ENCODE measurements around the gene CTNNA2. TPM values are rescaled to one million over a fixed set of nuclear protein-coding genes. Genes with fewer than 3 reads are reported as not detected.

The CTNNA2 gene
- total RNA-seq (2021) = not detected in 2 replicates
- Bru-seq, nascent RNA = percentile 1 among the genes with signal in this experiment
- BruChase-seq, experiment 1, labeled RNA remaining after a 2-hour chase = percentile 1 among the genes with signal in this experiment
- percentile 0 among the genes with signal in this experiment for BruChase-seq, experiment 2, labeled RNA remaining after a 6-hour chase
- long read RNA-seq = 0 reads

DNA sequence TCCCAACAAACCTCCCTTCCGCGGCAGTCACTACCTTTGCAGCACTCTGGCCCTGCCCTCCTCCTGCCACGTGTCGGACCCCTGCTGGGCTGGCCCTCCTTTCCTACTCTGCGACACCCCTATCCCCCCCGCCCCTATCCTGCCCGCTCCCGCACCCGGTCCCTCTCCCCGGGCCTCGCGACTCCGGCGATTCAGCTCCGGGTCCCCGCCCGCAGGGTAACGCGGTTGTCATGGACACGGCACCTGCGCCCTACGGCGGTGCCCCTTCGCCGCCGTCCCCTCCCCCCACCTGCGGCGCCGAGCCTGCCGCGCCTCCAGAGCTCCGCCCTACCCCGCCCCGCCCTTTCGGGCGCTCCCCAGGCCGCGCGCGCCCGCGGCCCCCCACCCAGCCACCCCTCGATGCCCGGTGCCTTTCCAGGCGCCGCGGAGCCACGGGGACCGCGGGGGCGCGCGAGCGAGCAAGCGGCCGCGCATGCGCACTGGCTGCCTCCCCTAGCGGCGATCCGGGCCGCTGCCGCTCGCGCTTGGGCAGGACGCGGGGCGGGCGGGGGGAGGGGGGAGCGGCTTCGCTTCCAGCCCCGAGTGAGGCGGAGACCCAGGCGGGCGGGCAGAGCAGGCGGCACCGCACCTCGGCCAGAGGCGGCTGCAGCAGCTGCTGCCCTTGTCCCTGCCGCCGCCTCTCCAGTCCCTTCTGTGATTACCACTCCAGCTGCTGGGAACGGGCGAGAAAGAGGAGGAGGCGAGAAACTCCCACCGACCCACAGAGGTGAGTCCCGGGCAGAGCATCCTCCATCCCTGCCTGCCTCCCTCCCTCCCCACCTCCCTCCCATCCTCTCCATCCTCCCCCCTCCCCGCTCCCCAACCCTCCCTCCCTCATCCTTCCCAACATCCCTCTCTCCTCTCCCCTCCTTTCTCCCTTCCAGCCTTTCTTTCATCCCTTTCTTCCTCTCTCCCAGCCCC is at the start of gene CTNNA2:
Gene CTNNA2, plus strand, starts transcription at position 610 of the 960 bp plus-strand sequence.
- no peaks in the 10 kb centered on the region for H3K9me2 ChIP-seq (ENCODE audit: insufficient read depth)
- peak in 1 of 2 experiments; percentile 39 for DNase-seq
- ChIA-PET CTCF (no interaction called here), POLR2A (ENCODE audit: unreplicated experiment) (no interaction called here)
- intact Hi-C loops (cut with micrococcal nuclease; ENCODE audit: unreplicated experiment) = no loop called here
- H3K27me3 ChIP-seq (ENCODE audit: insufficient read depth, low read depth) = 0 out of 2 replicates have a peak, but pooled peaks cover 3% of the 10 kb centered on the region
- no peak within 1 kb of the TSS for H3K27ac ChIP-seq
- H3K4me1 ChIP-seq (replicated peaks; ENCODE audit: insufficient read depth) = no peaks in the 10 kb centered on the region
- H3K36me3 ChIP-seq (ENCODE audit: low read depth) = no peaks in the 10 kb centered on the region
- H2AFZ ChIP-seq = 0 out of 2 replicates have a peak within 1 kb of the TSS, but pooled peaks have one; percentile 22
- peak within 1 kb of the TSS; percentile 49; the same call in 1 of the 2 replicates for H3K4me2 ChIP-seq
- no peaks in the 10 kb centered on the region for H3K9me3 ChIP-seq (ENCODE audit: insufficient read depth, low read depth)
- no peaks in the 10 kb centered on the region for H3F3A ChIP-seq (ENCODE audit: insufficient read depth, low read depth)
- H4K20me1 ChIP-seq (ENCODE audit: insufficient read depth) = no peaks in the 10 kb centered on the region
- no peak for TF ChIP-seq EZH2 (IDR thresholded peaks at IDR 0.05; ENCODE audit: low read depth)
- TF ChIP-seq CTCF (conservative IDR thresholded peaks at IDR 0.05) = no peak
- no TSS peak for BruUV-seq (replicated peaks)
- H3K4me3 ChIP-seq = peak within 1 kb of the TSS; percentile 33; the same call in 1 of the 2 replicates
- H3K79me2 ChIP-seq (ENCODE audit: low read depth) = no peaks in the 10 kb centered on the region

DNA sequence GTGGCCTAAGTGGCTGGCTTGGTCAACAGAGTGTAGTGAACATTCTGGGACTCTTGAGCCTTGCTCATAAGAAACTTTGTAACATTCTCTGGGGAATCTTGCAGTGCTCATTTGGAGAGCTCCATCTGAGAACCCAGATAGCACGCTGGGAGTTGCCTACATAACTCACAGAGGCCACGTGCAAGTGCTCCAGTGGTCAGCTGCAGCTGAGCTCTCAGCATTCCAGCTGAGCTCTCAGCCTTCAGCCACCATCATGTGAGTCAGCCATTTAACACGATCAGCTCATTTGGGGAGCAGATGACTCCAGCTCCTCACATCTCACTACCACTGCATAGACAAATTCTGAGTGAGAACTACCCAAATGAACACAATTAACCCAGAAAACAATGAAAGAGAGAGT is 25.5 kb upstream of the CTNNA2 start:
- Histone ChIP-seq H3K36me3 (ENCODE audit: low read depth) (no peaks in the 10 kb centered on the region), H3K9me3 (ENCODE audit: insufficient read depth, low read depth) (no peaks in the 10 kb centered on the region), H3K4me1 (replicated peaks; ENCODE audit: insufficient read depth) (no peaks in the 10 kb centered on the region), H3K27me3 (ENCODE audit: insufficient read depth, low read depth) (no peaks in the 10 kb centered on the region), H4K20me1 (ENCODE audit: insufficient read depth) (no peaks in the 10 kb centered on the region), H2AFZ (no peak overlapping the region), H3K79me2 (ENCODE audit: low read depth) (no peaks in the 10 kb centered on the region), H3F3A (ENCODE audit: insufficient read depth, low read depth) (no peaks in the 10 kb centered on the region), H3K4me3 (no peak overlapping the region), H3K9me2 (ENCODE audit: insufficient read depth) (no peaks in the 10 kb centered on the region), H3K4me2 (no peak overlapping the region), H3K27ac (no peak overlapping the region)
- no TSS peak for BruUV-seq (replicated peaks)
- CTCF ChIA-PET = no interaction called here
- TF ChIP-seq CTCF (conservative IDR thresholded peaks at IDR 0.05) (no peak), EZH2 (IDR thresholded peaks at IDR 0.05; ENCODE audit: low read depth) (no peak)
- intact Hi-C loops (cut with micrococcal nuclease; ENCODE audit: unreplicated experiment) = no loop called here
- POLR2A ChIA-PET (ENCODE audit: unreplicated experiment) = no interaction called here
- no peak for DNase-seq

DNA sequence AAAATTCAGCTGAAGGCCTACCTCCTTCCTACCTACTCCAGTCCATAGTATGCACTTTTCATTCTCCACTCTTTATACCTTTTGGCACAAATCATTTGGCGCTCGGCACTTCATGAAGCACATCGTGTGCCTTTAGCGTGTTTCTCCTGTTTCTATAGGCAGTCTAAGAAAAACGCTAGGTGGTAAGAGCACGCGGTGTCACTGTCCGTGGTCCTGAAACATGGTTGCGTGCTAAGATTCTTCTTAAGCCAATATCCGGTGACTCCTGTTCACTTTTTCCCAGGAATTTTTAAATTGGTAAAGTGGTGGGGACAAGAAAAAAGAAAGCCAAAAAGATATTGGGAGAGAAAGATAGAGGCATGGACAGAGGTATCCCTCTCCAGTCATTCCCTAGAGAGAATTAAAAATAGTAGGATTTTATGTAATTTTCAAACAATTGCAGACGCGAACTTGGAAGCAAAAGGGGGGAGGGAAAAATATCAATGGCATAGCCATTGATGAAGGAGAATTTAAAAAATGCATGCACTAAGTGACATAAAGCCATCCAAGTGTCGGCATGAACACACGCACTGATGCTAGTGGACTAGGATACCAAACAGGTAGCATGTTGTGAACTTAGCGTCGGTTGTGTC is 1.4 kb upstream of the CTNNA2 start:
- TF ChIP-seq CTCF (conservative IDR thresholded peaks at IDR 0.05) = no peak
- no peak for TF ChIP-seq EZH2 (IDR thresholded peaks at IDR 0.05; ENCODE audit: low read depth)
- no peak overlapping the region for H3K27ac ChIP-seq
- ChIA-PET POLR2A (ENCODE audit: unreplicated experiment) (no interaction called here), CTCF (no interaction called here)
- BruUV-seq (replicated peaks) = no TSS peak
- H3K9me2 ChIP-seq (ENCODE audit: insufficient read depth) = no peaks in the 10 kb centered on the region
- H4K20me1 ChIP-seq (ENCODE audit: insufficient read depth) = no peaks in the 10 kb centered on the region
- H2AFZ ChIP-seq = no peak overlapping the region
- no peak overlapping the region for H3K4me3 ChIP-seq
- no peaks in the 10 kb centered on the region for H3F3A ChIP-seq (ENCODE audit: insufficient read depth, low read depth)
- DNase-seq = peak in 1 of 2 experiments; percentile 2
- 0 out of 2 replicates have a peak, but pooled peaks cover 3% of the 10 kb centered on the region for H3K27me3 ChIP-seq (ENCODE audit: insufficient read depth, low read depth)
- intact Hi-C loops (cut with micrococcal nuclease; ENCODE audit: unreplicated experiment) = no loop called here
- H3K4me2 ChIP-seq = no peak overlapping the region
- H3K9me3 ChIP-seq (ENCODE audit: insufficient read depth, low read depth) = no peaks in the 10 kb centered on the region
- H3K4me1 ChIP-seq (replicated peaks; ENCODE audit: insufficient read depth) = no peaks in the 10 kb centered on the region
- no peaks in the 10 kb centered on the region for H3K79me2 ChIP-seq (ENCODE audit: low read depth)
- no peaks in the 10 kb centered on the region for H3K36me3 ChIP-seq (ENCODE audit: low read depth)

Data from PC-9 (cell line).